ENCODE measurements around the gene CCT8. TPM values are rescaled to one million over a fixed set of nuclear protein-coding genes. Genes with fewer than 3 reads are reported as not detected.

The CCT8 gene
- 172 TPM for polyA plus RNA-seq (2013, experiment 1 of 2; ENCODE audit: insufficient read length)
- 184 TPM for polyA plus RNA-seq (2013, experiment 2 of 2; ENCODE audit: insufficient read length)

GRCh38 chr21:29073222-29074006 lies at the start of gene CCT8:
Gene CCT8, minus strand, starts transcription at chr21:29073648. Its CDS starts 58 bp downstream, at chr21:29073590.
- DNase-seq: peak; percentile 100

GRCh38 chr21:29121759-29122158 lies 48.3 kb upstream of the CCT8 start:
- no peak for DNase-seq

GRCh38 chr21:29117372-29117955 lies 44.0 kb upstream of the CCT8 start:
- no peak for DNase-seq

- no peak for DNase-seq
These were observed 42.5 kb upstream of the CCT8 start for GRCh38 chr21:29115899-29116298.

- peak; percentile 92 for DNase-seq
These were observed 41.5 kb upstream of the CCT8 start for GRCh38 chr21:29114765-29115500.

GRCh38 chr21:29105218-29105617 lies 31.8 kb upstream of the CCT8 start:
- DNase-seq: peak; percentile 37

- peak; percentile 50 for DNase-seq
These were observed 30.8 kb upstream of the CCT8 start for GRCh38 chr21:29104239-29104708.

GRCh38 chr21:29102791-29103257 lies 29.4 kb upstream of the CCT8 start:
- no peak for DNase-seq

- no peak for DNase-seq
These were observed 24.7 kb upstream of the CCT8 start for GRCh38 chr21:29098156-29098555.

GRCh38 chr21:29096218-29097015 lies 23.0 kb upstream of the CCT8 start:
- no peak for DNase-seq

- DNase-seq: peak; percentile 60
These were observed 18.9 kb upstream of the CCT8 start for GRCh38 chr21:29092102-29092959.

GRCh38 chr21:29091033-29091432 lies 17.6 kb upstream of the CCT8 start:
- peak; percentile 83 for DNase-seq

- DNase-seq: no peak
These were observed 11.8 kb upstream of the CCT8 start for GRCh38 chr21:29085106-29085752.

GRCh38 chr21:29084372-29084771 lies 10.9 kb upstream of the CCT8 start:
- DNase-seq: no peak

- DNase-seq: no peak
These were observed 9.9 kb upstream of the CCT8 start for GRCh38 chr21:29083306-29083705.

- no peak for DNase-seq
These were observed 8.8 kb upstream of the CCT8 start for GRCh38 chr21:29082046-29082815.

GRCh38 chr21:29080454-29080941 lies 7.0 kb upstream of the CCT8 start:
- DNase-seq: no peak

- DNase-seq: no peak
These were observed 5.7 kb upstream of the CCT8 start for GRCh38 chr21:29078869-29079767.
